ENCODE data around the gene POU3F3. TPM values are rescaled to one million over a fixed set of nuclear protein-coding genes. Genes with fewer than 3 reads are reported as not detected.

Gene POU3F3
- total and polyA plus RNA-seq, 2 of the 8 experiments (the other 6 are each of a cell fraction or from before 2014, with no cell fraction given), result 0.09 TPM; not detected in 1

DNA sequence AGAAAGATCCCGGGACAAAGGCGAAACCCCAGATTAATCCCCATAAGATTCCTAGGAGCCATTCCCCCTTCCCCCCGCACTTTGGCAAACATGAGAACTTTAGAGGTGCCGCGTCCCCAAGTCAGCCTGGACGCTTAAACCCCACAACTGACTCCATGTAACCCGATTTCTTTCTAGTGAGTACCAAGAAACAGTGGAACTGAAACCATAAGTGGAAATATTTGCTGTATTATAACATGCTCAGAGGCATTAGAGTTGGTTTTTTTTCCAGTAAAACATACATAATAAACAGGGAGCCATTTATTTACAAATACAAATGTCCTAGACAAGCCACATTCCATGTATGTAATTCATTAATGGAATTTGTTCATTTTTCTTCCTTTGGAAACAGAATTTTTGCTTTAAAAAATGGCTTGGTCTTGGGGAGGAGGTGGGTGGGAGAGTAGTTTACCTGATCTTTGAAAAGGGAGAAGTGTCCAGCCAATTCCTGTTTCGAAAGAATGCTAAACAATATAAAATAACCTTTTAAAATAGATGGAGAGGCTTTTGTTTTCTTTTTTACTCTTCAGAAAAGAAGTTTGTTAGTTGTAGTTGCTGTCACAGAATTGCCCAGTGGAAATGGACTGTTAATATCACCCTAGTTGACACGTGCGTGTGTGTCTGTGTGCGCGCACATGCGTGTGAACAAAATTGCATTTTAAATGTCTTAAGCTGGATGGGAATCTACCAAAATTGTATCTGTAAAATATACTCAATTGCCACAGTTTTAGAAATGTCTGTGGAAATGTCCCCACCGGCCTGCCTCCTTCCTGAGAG, 10.6 kb downstream of the POU3F3 start (continued):
- no peak for TF ChIP-seq ZNF274 (IDR thresholded peaks at IDR 0.05; ENCODE audit: borderline replicate concordance, extremely low read depth, low read length)
